ENCODE measurements around the gene CD101. TPM values are rescaled to one million over a fixed set of nuclear protein-coding genes. Genes with fewer than 3 reads are reported as not detected.

Gene CD101
- total RNA-seq, 1 experiment from 2014 or later: 0.76 TPM

- Histone ChIP-seq H3K79me2 (ENCODE audit: low read depth) (no peaks in the 10 kb centered on the region), H3K36me3 (ENCODE audit: low read depth) (0 out of 2 replicates have a peak, but pooled peaks cover 3% of the 10 kb centered on the region), H3K9me2 (ENCODE audit: insufficient read depth) (no peaks in the 10 kb centered on the region), H3K4me2 (no peak overlapping the region), H3K27ac (no peak overlapping the region), H3F3A (ENCODE audit: insufficient read depth, low read depth) (no peaks in the 10 kb centered on the region), H3K9me3 (ENCODE audit: insufficient read depth, low read depth) (peaks cover 4% of the 10 kb centered on the region; the same call in 1 of the 2 replicates), H3K4me3 (no peak overlapping the region), H4K20me1 (ENCODE audit: insufficient read depth) (no peaks in the 10 kb centered on the region), H3K27me3 (ENCODE audit: insufficient read depth, low read depth) (no peaks in the 10 kb centered on the region), H3K4me1 (replicated peaks; ENCODE audit: insufficient read depth) (no peaks in the 10 kb centered on the region), H2AFZ (no peak overlapping the region)
- intact Hi-C loops (cut with micrococcal nuclease; ENCODE audit: unreplicated experiment): no loop called here
- ChIA-PET POLR2A (ENCODE audit: unreplicated experiment) (no interaction called here), CTCF (no interaction called here)
- TF ChIP-seq EZH2 (IDR thresholded peaks at IDR 0.05; ENCODE audit: low read depth) (no peak), CTCF (conservative IDR thresholded peaks at IDR 0.05) (no peak)
- no TSS peak for BruUV-seq (replicated peaks)
- no peak for DNase-seq
These were observed 20.0 kb upstream of the CD101 start for GRCh38 chr1:116981521-116982037.

GRCh38 chr1:116982319-116983004 lies 19.1 kb upstream of the CD101 start:
- POLR2A ChIA-PET (ENCODE audit: unreplicated experiment): no interaction called here
- Histone ChIP-seq H3K27me3 (ENCODE audit: insufficient read depth, low read depth) (no peaks in the 10 kb centered on the region), H3K79me2 (ENCODE audit: low read depth) (no peaks in the 10 kb centered on the region), H3K36me3 (ENCODE audit: low read depth) (0 out of 2 replicates have a peak, but pooled peaks cover 3% of the 10 kb centered on the region), H3K4me1 (replicated peaks; ENCODE audit: insufficient read depth) (no peaks in the 10 kb centered on the region), H3K4me3 (no peak overlapping the region), H3K27ac (no peak overlapping the region), H3K9me2 (ENCODE audit: insufficient read depth) (no peaks in the 10 kb centered on the region), H2AFZ (no peak overlapping the region), H3F3A (ENCODE audit: insufficient read depth, low read depth) (no peaks in the 10 kb centered on the region), H4K20me1 (ENCODE audit: insufficient read depth) (no peaks in the 10 kb centered on the region), H3K4me2 (no peak overlapping the region), H3K9me3 (ENCODE audit: insufficient read depth, low read depth) (peaks cover 4% of the 10 kb centered on the region; the same call in 1 of the 2 replicates)
- no peak for DNase-seq
- no TSS peak for BruUV-seq (replicated peaks)
- CTCF ChIA-PET: no interaction called here
- TF ChIP-seq CTCF (conservative IDR thresholded peaks at IDR 0.05): no peak
- no peak for TF ChIP-seq EZH2 (IDR thresholded peaks at IDR 0.05; ENCODE audit: low read depth)
- intact Hi-C loops (cut with micrococcal nuclease; ENCODE audit: unreplicated experiment): no loop called here

DNA sequence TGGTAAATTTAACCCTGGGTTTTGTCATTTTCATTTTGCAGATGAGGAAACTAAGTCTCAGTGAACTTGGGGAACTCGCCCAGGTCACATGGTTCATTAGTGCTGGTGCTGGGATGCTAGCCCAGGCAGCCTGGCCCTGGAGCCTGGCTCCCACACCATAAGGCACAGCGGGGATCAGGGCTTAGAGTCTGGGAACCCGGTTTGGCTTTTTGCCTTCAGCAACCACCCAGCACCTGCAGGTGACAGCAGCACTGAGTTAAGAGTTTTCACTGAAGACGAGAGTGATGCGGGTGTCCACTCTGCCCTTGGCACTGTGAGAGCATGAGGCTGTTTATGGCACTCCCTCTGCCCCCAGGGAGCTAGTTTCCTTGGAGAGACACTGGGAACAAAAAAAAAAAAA lies 18.4 kb upstream of the CD101 start:
- H3K27me3 ChIP-seq (ENCODE audit: insufficient read depth, low read depth): no peaks in the 10 kb centered on the region
- no peaks in the 10 kb centered on the region for H3K9me2 ChIP-seq (ENCODE audit: insufficient read depth)
- H3K4me3 ChIP-seq: no peak overlapping the region
- ChIA-PET POLR2A (ENCODE audit: unreplicated experiment) (no interaction called here), CTCF (interaction anchor here (0.7 kb wide), 1 partner anchor 662 kb away, joined by 10 read pairs; no protein-coding TSS in a partner anchor)
- H2AFZ ChIP-seq: no peak overlapping the region
- H3K27ac ChIP-seq: no peak overlapping the region
- H3F3A ChIP-seq (ENCODE audit: insufficient read depth, low read depth): no peaks in the 10 kb centered on the region
- no peaks in the 10 kb centered on the region for H4K20me1 ChIP-seq (ENCODE audit: insufficient read depth)
- DNase-seq: no peak
- no peak for TF ChIP-seq EZH2 (IDR thresholded peaks at IDR 0.05; ENCODE audit: low read depth)
- TF ChIP-seq CTCF (conservative IDR thresholded peaks at IDR 0.05): no peak
- intact Hi-C loops (cut with micrococcal nuclease; ENCODE audit: unreplicated experiment): no loop called here
- H3K4me2 ChIP-seq: no peak overlapping the region
- BruUV-seq (replicated peaks): no TSS peak
- no peaks in the 10 kb centered on the region for H3K4me1 ChIP-seq (replicated peaks; ENCODE audit: insufficient read depth)
- no peaks in the 10 kb centered on the region for H3K79me2 ChIP-seq (ENCODE audit: low read depth)
- H3K36me3 ChIP-seq (ENCODE audit: low read depth): 0 out of 2 replicates have a peak, but pooled peaks cover 3% of the 10 kb centered on the region
- H3K9me3 ChIP-seq (ENCODE audit: insufficient read depth, low read depth): peaks cover 4% of the 10 kb centered on the region; the same call in 1 of the 2 replicates
